HG03108 (cell line): ENCODE results near the gene SPDYE17.
"Not testable (repeated sequence)": the region's sequence is repeated elsewhere in the genome, so short reads cannot be mapped to it uniquely, and the experiment has no call there.

Experiments used
- ATAC-seq: cut with Tn5 transposase; IDR thresholded peaks from one replicate; pipeline ENCODE4 v1.9.1; 2021; ENCODE audit warnings: moderate library complexity; ENCODE audit not compliant: unreplicated experiment

SPDYE17 gene, protein sequence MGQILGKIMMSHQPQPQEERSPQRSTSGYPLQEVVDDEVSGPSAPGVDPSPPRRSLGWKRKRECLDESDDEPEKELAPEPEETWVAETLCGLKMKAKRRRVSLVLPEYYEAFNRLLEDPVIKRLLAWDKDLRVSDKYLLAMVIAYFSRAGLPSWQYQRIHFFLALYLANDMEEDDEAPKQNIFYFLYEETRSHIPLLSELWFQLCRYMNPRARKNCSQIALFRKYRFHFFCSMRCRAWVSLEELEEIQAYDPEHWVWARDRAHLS

DNA sequence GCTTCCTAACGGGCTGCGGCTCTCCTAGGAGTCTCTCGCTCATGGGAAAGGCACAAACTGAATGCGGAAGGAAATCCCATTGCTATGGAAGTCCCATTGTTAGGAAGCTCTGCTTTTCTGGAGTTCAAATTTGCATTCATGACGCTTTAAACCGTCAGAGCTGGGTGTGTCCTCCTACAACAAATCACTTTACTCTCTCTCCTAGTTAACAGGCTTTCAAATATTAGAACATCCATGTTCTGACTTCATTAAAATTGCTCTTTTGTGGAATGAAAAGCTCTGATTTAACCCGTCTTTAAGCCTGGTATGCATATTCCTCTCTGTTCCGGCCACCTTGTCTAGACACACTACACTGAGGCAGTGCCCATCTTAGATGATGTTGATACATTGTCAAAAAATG lies at the start of gene SPDYE17:
Gene SPDYE17 (minus strand): TSS at position 101 of the 400 bp plus-strand sequence. CDS start 1,791 bp downstream, outside the sequence.
- not testable (repeated sequence) for ATAC-seq

- not testable (repeated sequence) for ATAC-seq
These were observed 48.1 kb upstream of the SPDYE17 start for GRCh38 chr7:77080236-77080635.

DNA sequence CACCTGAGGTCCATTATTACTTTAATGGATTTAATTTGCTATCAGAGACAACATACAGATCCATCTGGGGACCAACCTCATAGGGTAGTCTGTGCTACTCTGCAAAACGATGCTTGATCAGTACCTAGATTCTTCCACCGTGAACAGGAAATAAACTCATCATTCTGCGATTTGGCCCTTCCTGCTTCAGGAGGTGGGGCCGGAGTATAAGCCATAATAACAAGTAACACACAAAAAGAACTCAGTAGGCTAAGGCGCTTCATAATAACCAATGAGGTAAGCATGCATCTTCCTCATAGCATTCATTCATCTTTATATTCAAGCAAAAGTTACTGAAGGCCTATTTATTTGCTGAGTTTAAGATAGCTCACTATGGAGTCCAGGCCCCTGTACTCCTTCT lies 47.5 kb upstream of the SPDYE17 start:
- ATAC-seq: not testable (repeated sequence)

GRCh38 chr7:77079112-77079511 lies 47.0 kb upstream of the SPDYE17 start:
- ATAC-seq: not testable (repeated sequence)

DNA sequence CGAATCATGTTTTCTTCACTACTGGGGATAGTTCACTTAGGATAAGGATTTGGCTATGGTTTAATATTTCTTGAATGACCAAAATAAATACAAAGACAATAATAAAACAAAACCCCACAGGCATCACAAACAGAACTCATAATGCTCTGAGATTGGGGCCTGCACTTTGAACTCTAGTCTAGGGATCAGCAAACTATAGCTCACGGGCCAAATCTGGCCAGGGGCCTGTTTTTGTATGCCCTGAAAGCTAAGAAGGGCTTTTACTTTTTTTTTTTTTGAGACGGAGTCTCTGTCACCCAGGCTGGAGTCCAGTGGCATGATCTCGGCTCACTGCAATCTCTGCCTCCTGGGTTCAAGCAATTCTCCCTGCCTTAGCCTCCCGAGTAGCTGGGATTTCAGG lies 44.9 kb upstream of the SPDYE17 start:
- not testable (repeated sequence) for ATAC-seq

DNA sequence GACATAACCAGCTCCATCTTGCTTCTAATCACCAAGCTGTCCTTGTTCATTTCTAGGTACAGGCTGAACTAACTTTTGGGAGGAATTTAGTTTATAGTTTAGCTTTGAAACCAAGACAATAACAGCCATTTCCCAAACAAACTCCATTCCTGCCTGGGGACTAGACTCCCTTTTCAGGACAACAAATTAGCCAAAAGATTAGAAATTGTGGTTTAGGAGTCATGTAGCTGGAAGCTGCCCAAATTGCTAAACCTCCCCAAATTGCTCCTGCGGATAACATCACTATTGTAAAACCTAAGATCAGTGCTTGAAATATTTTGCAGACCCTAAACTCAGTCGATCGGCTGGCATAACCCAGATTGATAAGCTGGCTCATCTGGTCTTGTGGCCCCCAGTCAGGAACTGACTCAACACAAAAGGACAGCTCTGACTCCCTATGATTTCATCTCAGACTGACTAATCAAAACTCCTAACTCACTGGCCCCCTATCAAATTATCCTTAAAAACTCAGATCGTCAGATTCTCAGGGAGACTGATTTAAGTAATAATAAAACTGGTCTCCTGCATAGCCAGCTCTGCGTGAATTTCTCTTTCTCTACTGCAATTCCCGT lies 42.7 kb upstream of the SPDYE17 start:
- not testable (repeated sequence) for ATAC-seq

- not testable (repeated sequence) for ATAC-seq
These were observed 38.9 kb upstream of the SPDYE17 start for GRCh38 chr7:77071108-77071507.

DNA sequence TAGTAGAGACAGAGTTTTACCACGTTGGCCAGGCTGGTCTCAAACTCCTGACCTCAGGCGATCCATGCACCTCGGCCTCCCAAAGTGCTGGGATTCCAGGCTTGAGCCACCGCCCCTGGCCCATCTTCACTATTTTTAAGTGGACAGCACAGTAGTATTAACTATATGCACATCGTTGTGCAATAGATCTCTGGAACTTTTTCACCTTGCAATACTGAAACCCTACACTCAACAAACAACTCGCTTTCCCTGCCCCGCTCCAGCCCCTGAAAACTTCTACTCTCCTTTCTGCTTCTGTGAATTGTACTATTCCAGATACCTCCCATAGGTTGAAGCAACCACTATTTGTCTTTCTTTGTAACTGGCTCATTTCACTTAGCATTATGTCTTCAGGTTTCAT lies 33.7 kb upstream of the SPDYE17 start:
- not testable (repeated sequence) for ATAC-seq

DNA sequence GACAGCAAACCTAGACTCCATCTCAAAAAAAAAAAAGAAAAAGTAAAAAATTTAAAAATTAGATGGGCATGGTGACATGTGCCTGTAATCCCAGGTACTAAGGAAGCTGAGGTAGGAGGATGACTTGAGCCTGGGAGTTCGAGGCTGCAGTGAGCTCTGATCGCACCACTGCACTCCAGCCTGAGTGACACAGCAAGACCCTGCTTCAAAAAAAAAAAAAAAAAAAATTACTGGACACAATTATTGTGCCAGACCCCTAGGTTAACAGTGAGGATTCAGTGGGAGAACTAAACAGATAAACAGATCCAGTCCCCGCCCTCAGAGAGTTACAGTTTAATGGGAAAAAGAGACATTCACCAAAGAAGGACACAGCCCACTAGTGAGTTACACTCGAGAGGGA lies 31.6 kb upstream of the SPDYE17 start:
- ATAC-seq: not testable (repeated sequence)

GRCh38 chr7:77062557-77062956 lies 30.4 kb upstream of the SPDYE17 start, which contains the start of gene SPDYE18:
TSS of gene SPDYE18 (minus strand) at chr7:77062558. CDS start at chr7:77060512, 2,046 bp downstream.
- not testable (repeated sequence) for ATAC-seq

DNA sequence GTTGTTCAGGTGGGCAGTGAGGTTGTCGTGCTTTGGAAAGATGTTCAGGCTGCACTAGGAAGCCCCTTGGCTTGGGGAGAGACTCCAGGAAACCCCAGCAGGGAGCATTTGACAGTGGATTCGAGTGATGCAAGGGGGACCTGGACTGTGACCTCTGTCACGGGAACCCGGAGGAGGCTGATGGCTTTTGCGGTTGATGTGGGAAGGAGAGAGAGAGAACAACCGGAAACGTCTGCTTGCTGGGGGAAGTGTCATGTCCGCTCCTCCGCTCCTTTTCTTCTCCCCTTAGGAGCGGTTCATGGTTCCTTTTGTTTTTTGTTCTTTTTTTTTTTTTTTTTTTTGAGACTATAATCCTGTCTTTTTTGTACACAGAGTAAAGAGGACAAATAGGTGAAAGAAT lies 5.8 kb downstream of the SPDYE17 start:
- ATAC-seq: not testable (repeated sequence)

GRCh38 chr7:77010074-77010680 lies 22.0 kb downstream of the SPDYE17 start:
- ATAC-seq: not testable (repeated sequence)

DNA sequence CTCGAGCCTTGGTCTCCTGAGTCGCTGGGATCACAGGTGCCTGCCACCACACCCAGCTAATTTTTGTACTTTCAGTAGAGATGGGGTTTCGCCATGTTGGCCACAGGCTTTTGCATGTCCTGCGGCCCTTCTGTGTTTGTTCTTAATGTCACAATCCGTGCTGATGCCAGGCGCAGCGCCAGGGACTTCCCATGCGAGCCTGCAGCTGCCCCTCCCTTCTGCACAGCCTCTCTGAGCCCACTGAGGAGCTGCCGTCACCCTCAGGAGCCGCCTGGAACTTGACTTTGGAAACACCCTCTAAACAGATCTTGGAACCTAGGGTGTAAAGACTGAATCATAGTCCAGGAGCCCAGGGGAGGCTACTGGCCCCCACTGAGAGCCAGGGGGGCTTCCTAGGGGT lies 24.2 kb downstream of the SPDYE17 start:
- not testable (repeated sequence) for ATAC-seq

GRCh38 chr7:77006127-77007110 lies 25.7 kb downstream of the SPDYE17 start:
- ATAC-seq: not testable (repeated sequence)

DNA sequence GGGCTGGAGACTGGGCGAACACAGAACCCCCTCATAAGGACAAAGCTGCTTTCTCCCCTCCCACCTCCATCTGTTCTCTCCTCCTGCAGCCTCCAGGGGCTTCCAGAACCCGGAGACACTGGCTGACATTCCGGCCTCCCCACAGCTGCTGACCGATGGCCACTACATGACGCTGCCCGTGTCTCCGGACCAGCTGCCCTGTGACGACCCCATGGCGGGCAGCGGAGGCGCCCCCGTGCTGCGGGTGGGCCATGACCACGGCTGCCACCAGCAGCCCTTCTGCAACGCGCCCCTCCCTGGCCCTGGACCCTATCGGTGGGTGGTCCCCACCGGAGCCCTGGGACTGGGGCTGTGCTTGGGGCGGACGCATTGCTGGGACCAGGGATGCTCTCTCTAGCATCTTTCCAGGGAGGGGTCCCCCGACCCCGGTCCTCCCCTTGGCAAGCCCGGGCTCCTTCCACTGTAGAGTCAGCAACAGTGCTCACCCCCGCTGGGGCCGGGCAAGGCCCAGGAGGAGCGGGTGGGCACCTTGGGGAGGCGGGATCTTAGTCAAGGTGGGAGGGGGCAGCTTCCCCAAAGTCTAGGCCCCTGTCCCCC lies 26.6 kb downstream of the SPDYE17 start:
- not testable (repeated sequence) for ATAC-seq

GRCh38 chr7:77004151-77004550 lies 28.0 kb downstream of the SPDYE17 start:
- ATAC-seq: not testable (repeated sequence)

DNA sequence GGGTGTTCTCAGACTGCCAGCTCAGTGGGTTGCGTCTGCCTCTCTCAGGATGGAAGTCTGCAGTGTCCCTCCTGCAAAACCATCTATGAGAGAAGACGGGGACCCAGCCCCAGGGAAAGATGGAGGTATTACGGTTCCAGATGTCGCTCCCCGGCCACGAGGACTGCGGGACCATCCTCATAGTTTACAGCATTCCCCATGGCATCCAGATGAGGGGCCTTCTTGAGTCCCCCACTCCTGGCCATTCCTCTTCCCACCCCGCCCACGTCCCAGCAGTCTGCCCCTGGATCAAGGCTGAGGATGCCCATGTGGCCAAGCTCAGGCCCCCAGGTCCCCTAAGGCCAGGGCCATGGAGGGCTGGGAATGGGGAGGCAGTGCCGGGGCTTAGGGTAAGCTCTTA lies 28.9 kb downstream of the SPDYE17 start:
- ATAC-seq: not testable (repeated sequence)

DNA sequence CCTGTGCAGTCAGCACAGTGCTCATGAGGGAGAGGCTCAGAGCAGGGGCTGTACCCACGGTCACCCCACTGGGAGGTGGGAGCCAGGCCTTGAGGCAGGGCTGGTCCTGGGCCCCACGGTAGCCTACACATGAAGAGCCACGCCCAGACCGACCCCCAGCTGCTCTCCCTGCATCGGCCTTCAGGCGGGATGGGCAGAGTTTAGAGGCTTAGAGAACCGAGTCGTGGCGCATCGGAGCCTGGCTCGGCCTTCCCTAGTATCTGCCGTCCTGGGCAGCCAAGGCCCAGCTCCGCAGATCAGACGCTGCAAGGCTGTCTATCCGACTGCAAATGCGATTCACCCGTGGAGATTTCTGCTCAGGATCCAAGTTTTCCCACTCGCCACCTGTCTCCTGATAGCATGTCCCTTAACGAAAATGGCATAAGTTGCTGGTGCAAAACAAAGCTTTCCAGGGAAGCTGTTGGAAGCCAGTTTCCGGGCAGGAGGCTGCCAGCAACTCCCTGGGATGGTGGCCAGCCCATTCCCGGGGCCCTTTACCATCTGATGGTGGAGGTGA lies 29.4 kb downstream of the SPDYE17 start:
- ATAC-seq: not testable (repeated sequence)

DNA sequence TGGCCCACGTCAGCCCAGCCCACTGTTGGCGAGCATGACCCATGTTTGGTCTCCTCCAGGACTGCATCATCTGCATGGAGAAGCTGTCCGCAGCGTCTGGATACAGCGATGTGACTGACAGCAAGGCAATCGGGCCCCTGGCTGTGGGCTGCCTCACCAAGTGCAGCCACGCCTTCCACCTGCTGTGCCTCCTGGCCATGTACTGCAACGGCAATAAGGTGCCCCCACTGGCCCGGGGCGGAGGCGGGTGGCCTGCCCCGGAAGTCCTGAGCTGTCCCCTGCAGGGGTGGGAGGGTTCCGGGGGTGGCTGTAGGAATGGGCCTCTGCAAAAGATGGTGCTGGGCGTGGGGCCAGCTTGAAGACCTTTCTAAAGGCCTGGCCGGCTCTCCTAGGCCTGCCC lies 30.1 kb downstream of the SPDYE17 start:
- not testable (repeated sequence) for ATAC-seq
